D721Med (cell line): ENCODE measurements around the gene ZBTB7C.

Source experiments
- DNase-seq: peaks from one replicate; pipeline ENCODE4 v3.0.0; 2011; ENCODE audit warnings: low spot score; ENCODE audit not compliant: insufficient read length
- FAIRE-seq: peaks from 2 replicates; lab custom pipeline; 2011; peaks lifted over from hg19 to GRCh38; lab: Jason Lieb, UNC
- TF ChIP-seq, protein P1 (sequence below): IDR thresholded peaks from 2 replicates; pipeline ENCODE4 v1.5.1; 2012; ENCODE audit warnings: mild to moderate bottlenecking, control low read depth; ENCODE audit not compliant: insufficient read depth; ENCODE audit errors: missing control alignments

ZBTB7C gene

DNA sequence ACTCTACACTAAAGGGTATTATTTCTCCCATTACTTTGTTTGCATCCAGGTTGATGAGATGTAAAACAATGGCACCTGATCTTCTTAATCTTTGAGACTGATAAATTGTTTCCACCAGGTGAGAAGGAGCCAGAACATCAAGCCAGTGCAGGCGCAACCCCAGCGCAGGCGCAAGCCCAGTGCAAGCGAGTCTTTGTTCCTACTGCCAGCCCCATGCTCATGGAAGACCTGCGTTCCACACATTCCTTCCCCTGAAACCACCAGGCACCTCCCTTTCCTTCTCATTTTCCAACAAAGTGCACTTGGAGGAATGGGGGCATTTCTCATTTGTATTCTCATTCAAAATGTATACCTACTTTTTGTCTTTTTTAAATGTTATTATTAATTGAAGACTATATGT lies 290.0 kb downstream of the ZBTB7C start:
- TF ChIP-seq, protein P1, sequence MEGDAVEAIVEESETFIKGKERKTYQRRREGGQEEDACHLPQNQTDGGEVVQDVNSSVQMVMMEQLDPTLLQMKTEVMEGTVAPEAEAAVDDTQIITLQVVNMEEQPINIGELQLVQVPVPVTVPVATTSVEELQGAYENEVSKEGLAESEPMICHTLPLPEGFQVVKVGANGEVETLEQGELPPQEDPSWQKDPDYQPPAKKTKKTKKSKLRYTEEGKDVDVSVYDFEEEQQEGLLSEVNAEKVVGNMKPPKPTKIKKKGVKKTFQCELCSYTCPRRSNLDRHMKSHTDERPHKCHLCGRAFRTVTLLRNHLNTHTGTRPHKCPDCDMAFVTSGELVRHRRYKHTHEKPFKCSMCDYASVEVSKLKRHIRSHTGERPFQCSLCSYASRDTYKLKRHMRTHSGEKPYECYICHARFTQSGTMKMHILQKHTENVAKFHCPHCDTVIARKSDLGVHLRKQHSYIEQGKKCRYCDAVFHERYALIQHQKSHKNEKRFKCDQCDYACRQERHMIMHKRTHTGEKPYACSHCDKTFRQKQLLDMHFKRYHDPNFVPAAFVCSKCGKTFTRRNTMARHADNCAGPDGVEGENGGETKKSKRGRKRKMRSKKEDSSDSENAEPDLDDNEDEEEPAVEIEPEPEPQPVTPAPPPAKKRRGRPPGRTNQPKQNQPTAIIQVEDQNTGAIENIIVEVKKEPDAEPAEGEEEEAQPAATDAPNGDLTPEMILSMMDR: no peak
- FAIRE-seq (no peak), DNase-seq (no peak)

DNA sequence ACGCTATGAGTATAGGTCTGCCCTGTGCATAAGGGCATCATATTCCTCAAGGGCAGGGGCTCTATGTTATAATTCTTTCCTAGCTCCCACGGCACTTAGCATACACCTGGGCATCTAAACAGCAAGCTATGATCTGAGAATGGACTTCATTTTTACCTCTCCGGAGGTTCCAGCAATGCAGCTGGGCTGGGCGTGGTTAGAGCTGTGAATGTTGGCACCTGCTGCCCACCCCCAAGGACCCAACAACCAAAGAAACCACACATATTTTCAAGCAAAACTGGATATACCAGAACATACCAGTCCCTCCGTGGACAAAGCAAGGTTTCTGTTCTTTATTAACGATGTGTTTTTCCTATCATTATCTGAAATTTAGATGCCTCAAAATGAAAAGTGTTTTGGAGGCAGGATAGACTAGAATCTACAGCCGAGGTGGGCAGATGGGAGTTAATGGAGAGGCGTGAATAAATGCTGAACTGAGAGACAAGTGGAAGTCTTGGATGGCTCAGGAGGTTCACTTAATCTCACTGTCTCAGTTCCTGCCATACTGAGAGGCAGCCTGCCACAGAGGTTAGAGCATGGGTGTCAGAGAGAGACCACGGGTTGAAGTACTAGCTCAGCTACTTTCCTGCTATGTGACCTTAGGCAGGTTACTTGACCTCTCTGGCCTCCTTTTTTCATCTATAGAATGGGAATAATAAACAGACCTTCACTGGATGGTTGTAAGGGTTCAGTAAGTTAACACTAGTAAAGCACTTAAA lies 292.1 kb downstream of the ZBTB7C start:
- TF ChIP-seq, protein P1: no peak
- DNase-seq: no peak
- FAIRE-seq: no peak

DNA sequence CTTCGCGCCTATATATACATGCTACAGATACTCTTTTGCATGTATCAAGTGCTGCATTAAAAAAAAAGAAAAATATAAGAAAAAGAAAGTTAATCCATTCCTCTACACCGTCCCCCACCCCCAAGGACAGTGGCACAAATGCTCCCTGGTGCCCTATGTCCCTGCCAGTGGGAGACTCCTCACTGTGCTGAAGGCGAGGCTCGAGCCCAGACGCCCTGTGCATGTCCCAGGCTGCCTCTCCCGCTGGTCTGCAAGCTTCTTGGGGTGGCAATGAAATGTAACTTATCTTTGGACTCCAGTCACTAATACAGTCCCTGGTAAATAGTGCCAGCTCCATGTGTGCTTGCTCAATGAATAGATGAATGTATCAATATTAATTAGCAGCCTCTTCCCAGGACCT lies 293.2 kb downstream of the ZBTB7C start:
- FAIRE-seq: no peak
- TF ChIP-seq, protein P1: no peak

DNA sequence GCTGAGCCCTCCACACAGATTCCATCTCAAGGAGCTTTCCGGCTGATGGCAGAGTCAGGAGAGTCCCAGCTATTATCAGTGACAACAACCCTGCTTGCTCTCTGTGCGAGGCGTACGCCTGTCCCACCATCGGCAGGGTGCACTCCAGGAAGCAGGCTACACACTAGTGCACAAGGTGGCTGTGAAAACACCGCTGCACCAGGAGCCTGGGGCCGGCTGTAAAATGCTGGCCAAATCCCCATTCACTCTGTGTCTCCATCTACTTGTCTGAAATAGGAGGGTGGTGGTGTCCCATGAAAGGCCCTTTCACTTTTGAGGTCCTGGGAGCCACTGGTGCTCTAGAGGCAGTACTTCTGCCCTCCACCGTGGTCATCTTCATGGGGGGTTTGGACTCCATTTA lies 295.5 kb downstream of the ZBTB7C start:
- TF ChIP-seq, protein P1: no peak
- FAIRE-seq (no peak), DNase-seq (no peak)

More for the DNA sequence above, 293.2 kb downstream of the ZBTB7C start:
- no peak for DNase-seq

DNA sequence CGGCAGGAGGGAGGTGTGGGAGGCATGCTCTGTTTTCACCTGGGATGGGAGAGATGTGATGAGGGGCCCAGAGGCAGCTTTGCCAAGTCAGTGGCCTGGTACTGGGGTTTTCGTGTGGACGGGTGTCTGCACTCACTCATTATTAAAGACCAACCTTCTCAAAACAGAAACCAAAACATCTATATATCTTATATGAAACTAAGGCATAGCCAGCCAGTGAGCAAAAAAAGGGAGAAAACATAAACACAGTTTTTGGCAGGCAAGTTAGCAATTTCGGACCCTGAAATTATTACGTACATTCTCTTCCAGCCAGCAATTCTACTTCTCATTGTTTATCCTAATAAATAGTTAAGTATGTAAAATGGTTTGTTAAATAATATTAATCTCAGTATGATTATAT lies 297.6 kb downstream of the ZBTB7C start:
- FAIRE-seq (no peak), DNase-seq (no peak)
- TF ChIP-seq, protein P1: no peak

DNA sequence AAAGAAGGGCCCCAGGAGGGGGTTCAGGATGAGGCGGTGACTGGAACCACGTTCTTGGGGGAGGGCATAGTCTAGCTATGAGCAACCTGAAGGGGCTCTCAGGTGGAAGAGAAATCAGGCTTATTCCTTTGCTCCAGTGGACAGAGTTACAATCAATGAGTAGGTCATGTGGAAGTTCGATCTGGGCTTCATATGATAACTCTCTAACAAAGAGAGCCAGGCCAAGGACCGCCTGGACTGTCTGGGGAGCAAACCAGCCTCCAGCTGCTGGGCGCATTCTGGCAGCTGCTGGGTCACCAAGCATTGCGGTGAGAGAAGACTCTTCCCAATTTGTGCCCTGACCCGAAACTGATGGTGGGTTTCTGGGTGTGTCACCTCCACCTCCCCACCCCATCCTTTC lies 298.4 kb downstream of the ZBTB7C start:
- no peak for FAIRE-seq
- no peak for DNase-seq
- TF ChIP-seq, protein P1: no peak

DNA sequence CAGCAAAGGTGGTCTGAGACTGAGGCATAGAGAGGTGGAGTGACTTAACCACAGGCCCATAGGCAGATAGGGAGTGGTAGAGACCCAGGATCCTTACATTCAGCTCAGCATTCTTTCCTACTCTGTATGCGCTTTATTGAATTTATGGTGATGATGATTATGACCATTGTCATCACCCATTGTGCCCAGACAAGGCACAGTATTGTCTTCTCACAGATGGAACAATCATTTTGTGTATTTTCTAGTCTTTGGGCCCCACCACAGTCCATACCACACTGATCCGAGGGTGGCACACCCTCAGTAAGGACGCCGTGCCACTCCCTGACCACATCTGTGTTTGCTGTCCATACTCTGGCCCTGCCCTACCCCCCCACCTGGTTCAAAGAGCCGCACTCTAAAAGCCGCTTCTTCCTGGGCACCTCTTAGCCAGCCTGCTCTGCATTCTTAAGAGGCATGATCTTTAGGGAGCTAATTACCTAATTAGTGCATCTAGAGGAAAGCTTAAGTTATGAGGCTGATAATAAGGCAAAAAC lies 299.2 kb downstream of the ZBTB7C start:
- TF ChIP-seq, protein P1: no peak
- FAIRE-seq: peak; percentile 95

More for the DNA sequence above, 299.2 kb downstream of the ZBTB7C start:
- peak; percentile 58 for DNase-seq
